ENCODE measurements around the gene ZNF649.
A peak's percentile ranks its signal among the peaks of the same experiment; 100 is the strongest.
"Not testable (repeated sequence)": the region's sequence is repeated elsewhere in the genome, so short reads cannot be mapped to it uniquely, and the experiment has no call there.

ZNF649 gene

DNA sequence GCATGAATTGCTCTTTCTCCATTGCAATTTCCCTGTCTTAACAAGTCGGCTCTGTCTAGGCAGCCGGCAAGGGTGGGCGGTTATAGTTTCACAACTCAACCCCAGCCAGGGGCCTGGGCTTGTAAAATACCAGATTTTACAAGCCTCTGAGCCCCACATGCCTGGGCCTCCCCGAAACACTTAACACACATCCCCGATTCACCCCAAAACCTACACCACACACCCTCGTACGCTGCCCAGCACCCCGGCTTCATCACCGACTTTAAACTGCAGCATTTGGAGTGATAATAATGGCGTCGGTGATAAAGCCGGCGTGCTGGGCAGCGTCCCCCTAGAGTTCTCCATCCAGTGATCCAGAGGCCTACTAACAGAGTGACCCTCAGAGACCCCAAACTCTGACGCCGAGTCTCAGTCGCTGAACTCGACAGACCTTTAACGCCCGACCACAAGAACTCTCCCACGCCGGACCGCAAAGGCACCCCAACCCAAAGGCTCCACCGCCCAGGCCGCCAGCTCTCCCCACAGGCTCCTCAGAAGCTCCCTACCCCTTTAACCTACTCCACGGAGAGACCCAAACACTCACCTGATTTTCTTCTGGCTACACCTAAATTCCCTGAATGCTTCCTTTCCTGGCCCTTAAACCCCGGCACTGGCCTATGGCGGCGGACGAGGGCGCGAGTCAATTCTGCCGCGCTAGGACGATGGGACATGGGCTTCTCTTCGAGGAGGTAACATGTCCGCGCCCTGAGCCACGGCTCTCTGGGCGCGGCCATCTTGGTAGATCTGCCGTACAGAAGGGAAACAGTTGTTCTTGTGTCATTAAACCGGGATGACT is at the start of gene ZNF649:
Gene ZNF649 (minus strand): TSS at position 687 of the 835 bp plus-strand sequence. CDS start 4,910 bp downstream, outside the sequence.
- DNase-seq = no peak

DNA sequence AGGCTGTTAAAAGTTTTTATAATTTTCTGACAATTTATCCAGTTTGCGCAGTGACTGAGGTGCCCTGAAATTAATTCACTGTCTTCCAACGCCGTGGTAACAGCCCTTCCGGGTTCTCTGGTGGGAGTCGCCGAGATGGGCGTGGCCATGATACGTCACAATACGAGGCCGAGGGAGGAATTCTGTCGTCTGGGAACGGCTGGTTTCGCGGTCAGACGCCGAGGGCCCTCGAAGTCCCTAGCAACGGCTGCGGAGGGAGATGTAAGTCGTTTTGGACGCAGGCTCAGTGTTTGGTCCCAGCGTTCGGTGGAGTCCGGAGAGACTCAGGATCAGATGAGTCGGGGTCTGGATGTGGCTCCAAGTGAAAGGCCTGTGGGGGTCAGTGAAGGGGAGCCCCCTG is 44.2 kb upstream of the ZNF649 start:
- DNase-seq = no peak

DNA sequence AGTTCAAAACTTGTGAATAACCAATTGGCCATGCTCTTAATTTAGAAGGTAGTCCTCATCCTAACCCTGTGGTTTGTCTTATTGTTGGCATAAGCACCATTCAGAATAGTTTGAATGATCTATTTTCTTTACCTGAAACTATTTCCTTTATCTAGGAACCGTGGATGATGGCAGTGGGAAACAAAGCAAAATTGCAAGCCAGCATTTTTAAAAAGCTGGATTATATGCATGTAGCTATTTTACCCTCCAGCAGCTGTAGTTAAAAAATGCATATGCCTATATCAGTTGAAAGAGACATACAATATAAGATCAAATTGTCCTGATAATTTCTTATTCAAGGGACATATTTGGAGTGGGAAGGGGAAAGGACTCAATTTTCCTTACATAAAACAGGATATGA is 41.8 kb upstream of the ZNF649 start:
- DNase-seq = no peak

DNA sequence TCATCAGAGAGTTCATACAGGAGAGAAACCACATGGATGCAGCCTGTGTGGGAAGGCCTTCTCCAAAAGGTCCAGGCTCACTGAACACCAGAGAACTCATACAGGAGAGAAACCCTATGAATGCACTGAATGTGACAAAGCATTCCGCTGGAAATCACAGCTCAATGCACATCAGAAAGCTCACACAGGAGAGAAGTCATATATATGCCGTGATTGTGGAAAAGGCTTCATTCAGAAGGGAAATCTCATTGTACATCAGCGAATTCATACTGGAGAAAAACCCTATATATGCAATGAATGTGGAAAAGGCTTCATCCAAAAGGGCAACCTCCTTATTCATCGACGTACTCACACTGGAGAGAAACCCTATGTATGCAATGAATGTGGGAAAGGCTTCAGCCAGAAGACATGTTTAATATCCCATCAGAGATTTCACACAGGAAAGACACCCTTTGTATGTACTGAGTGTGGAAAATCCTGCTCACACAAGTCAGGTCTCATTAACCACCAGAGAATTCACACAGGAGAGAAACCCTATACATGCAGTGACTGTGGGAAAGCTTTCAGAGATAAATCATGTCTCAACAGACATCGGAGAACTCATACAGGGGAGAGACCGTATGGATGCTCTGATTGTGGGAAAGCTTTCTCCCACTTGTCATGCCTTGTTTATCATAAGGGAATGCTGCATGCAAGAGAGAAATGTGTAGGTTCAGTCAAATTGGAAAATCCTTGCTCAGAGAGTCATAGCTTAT is 40.2 kb upstream of the ZNF649 start:
- DNase-seq = no peak

DNA sequence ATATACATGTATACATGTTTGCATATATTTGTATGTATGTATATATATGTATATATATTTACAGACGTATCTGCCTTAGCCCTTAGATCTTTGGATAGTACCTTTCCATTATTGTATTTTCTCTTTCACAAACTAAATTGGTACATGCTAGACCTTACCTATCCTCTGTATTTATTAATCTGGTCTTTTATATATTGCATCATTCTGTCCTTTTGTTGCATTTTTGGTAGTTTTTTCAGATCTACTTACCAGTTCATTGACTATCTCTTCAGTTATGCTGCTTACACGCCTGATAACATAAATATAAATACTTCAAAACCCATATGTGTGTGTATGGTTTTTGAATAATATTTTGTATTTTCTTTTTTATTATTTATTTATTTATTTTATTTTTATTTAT is 34.1 kb upstream of the ZNF649 start:
- DNase-seq = no peak

DNA sequence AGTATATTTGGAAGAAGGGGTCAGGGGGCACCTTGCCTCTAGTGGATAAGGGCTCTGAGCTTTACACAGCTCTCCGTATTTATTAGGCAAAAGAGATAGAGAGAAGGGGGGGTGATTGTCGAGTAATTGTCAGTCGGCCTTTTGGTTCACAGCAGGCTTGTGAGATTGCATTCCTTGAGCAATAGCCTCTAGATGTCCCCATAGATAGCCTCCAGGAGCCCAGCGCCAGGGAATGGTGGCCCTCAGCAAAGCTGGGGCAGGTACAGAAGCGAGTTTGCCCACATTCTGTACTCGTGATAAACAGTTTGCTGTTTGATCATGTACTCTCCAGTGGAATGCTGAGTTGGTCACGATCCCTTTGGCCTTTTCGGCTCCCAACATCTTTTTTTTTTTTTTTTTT is 27.1 kb upstream of the ZNF649 start:
- no peak for DNase-seq

DNA sequence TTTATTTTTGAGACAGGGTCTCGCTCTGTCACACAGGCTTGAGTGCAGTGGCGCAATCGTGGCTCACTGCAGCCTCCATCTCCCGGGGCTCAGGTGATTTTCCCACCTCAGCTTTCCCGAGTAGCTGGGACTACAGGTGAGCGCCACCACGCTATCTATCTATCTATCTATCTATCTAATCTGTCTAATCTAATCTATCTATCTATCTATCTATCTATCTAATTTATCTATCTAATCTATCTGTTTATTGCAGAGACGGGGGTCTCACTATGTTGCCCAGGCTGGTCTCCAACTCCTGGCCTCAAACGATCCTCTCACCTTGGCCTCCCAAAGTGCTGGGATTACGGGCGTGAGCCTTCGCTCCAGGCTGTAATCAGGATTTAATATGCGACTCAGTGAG is 23.0 kb upstream of the ZNF649 start:
- no peak for DNase-seq

DNA sequence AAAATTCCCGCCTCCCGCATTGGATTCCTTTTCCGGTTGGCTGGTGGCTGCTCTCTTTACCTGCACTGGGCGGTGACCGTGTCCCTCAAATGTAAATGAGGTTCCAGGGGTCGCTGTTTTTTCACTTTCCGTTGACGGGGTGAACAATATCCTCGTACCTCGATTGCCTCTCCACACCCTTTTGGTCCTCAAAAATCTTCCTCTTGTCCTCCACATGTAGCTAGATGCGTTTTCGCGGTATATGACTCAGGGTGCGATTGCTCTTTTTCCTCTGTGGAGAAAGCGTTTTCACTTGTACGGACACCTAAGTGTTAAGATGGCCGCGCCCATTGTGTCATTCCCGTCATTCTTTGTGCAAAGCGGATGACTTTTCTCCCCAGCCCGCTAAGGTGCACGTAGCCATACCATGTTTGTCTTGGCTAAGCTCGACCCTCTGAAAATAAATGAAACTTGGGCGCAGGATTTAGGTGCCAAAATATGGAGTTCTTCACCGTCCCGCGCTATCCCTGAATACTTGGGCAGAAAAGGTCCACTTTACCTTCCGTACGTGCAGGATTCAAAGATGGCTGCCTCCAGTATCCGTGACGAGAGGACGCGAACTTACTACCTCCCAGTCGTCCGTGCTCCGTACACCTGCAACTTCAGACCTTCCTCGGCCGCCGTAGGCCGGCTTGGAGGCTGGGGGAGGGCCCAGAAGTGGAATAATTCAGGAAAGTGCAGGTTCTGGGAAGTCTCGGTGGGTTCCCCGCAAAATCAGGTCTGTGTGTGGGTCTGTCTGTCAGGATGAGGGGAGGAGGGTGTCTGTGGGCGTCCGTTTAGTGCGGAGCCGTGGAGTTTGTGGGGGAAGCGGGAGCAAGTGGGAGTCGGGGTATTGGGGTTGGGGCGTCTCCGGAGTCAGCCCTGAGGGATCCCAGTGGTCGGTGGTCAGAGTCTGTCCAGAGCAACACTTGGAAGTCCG is 22.2 kb upstream of the ZNF649 start, which contains the start of gene ZNF613:
Gene ZNF613 (plus strand): TSS at position 689 of the 958 bp plus-strand sequence. CDS start 8,749 bp downstream, outside the sequence.
- DNase-seq = peak; percentile 43

DNA sequence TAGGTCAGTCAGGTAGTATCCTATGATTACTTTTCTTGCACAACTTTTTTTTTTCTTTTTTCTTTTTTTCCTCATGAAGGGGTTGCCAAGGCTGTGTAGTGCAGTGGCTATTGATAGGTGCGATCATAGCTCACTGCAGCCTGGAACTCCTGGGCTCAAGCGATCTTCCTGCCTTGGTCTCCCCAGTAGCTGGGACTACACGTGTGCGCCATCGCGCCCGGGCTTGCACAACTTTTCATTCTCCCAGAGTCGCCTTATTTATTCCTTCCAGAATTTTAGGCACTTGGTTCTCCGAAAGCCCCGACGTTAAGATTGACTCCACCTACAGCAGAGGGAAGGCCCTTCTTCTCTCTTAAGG is 21.6 kb upstream of the ZNF649 start:
- DNase-seq = no peak

DNA sequence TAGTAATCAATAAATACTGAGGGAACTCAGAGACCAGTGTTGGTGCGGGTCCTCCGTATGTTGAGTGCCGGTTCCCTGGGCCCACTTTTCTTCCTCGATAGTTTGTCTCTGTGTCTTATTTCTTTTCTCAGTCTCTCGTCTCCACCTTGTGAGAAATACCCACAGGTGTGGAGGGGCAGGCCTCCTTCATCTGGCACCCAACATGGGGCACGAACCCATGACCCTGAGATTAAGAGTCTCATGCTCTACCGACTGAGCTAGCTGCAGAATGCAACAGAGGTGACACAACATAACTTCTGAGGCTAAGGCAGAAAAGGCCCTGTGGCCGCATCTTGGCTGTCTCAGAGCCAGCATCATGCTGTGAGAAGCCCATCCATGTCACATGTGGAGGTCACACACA is 17.1 kb upstream of the ZNF649 start:
- no peak for DNase-seq

DNA sequence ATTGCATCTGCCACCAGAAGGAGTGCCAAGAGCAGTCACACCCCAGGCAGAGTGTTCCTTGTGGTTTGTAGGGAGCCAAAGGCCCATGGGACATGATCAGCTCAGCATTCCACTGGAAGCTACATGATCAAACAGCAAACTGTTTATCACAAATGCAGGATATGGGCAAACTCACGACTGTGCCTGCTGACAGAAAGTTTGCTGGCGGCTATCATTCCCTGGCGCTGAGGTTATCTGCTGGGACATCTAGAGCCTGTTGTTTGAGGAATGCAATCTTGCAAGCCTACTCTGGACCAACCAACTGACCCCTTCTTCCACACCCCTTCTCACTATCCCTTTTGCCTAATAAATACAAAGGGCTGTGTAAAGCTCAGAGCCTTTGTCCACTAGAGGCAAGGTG is 14.8 kb upstream of the ZNF649 start:
- no peak for DNase-seq

DNA sequence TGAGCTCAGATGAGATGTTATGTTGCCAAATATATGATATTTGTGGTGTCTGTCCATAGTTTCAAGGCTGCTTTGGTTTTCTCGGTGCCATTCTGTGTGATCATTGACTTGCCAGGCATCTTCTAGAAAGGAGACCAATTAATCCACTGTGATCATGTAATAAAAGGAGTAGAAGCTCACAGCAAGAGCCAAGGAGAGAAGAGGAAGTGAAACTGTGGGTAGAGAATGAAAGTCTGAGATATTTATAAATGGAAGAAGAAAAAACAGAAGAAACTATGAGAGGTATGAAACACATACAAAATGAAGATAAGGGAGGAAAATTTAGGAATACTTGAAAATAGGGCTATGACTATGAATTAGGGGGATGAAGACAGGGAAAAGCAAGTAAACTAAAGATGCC is 11.3 kb upstream of the ZNF649 start:
- no peak for DNase-seq

DNA sequence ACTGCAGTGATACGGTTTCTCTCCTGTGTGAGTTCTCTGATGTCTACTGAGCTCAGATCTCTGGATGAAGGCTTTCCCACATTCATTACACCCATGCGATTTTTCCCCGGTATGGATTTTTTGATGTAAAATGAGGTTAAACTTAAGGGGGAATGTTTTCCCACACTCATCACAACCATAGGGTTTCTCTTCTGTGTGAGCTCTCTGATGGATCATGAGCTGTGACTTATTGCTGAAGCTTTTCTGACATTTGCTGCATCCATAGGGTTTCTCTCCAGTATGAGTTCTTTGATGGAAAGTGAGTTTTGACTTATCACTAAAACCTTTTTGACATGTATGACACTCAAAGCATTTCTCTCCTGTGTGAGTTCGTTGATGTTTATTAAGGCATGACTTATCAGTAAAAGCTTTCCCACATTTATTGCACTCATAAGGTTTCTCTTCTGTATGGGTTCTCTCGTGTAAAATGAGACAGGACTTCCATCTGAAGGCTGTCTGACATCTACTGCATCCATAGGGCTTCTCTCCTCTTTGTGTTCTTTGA is 10.6 kb upstream of the ZNF649 start:
- DNase-seq = no peak

DNA sequence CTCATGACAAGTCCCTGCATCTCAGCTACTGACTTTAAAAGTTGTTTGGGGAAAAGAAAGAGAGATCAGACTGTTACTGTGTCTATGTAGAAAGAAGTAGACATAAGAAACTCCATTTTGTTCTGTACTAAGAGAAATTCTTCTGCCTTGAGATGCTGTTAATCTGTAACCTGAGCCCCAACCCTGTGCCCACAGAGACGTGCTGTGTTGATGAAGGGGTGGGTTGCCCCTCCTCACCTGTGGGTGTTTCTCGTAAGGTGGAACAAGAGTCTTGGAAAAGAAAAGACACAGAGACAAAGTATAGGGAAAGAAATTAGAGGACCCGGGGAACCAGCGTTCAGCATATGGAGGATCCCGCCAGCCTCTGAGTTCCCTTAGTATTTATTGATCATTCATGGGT is 3.2 kb upstream of the ZNF649 start:
- DNase-seq = not testable (repeated sequence)

DNA sequence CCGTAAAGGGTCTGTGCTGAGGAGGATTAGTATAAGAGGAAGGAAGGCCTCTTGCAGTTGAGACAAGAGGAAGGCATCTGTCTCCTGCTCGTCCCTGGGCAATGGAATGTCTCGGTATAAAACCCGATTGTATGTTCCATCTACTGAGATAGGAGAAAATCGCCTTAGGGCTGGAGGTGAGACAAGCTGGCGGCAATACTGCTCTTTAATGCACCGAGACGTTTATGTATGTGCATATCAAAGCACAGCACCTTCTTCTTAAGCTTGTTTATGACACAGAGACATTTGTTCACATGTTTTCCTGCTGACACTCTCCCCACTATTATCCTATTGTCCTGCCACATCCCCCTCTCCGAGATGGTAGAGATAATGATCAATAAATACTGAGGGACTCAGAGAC is 1.3 kb upstream of the ZNF649 start:
- not testable (repeated sequence) for DNase-seq

DNA sequence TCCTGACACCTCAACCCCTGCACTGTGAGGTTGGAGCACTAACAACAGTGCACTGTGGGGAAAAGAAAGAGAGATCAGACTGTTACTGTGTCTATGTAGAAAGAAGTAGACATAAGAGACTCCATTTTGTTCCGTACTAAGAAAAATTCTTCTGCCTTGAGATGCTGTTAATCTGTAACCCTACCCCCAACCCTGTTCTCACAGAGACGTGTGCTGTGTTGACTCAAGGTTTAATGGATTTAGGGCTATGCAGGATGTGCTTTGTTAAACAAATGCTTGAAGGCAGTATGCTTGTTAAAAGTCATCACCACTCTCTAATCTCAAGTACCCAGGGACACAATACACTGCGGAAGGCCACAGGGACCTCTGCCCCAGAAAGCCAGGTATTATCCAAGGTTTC is 822 bp upstream of the ZNF649 start:
- not testable (repeated sequence) for DNase-seq

DNA sequence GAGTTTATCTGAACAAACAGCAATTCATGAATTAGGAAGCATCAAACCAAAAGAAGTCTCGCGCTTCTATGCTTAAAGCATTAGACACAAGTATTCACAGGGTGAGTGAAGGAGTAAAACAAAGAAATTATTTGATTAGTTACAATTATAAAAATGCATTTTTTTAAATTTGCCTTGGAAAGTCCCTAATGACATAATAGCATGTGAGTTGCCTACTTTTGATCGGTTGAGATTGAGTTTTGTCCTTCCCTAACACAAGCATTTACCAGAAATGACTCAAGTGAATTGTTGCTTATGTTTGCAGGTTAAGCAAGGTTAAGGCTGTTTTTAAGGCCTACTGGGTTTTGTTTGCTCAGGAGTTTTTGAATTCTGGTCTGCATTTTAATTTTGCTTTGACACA is 389 bp upstream of the ZNF649 start:
- no peak for DNase-seq

DNA sequence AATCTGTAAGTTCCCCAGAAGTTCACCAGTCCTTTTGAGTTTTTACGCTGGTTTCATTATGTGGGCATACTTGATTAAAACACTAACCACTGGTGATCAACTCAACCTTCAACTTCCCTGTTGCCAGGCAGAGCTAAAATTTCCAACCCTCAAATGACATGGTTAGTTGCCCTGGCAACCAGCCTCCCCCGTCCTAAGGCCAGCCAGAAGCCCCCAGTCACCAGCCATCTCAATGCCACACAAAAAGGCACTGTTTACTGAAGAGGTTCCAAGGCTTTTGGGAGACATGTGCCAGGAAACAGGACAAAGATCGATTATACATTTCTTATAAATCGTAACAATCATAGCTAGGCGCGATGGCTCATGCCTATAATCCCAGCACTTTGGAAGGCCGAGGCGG is 1.6 kb downstream of the ZNF649 start:
- no peak for DNase-seq

DNA sequence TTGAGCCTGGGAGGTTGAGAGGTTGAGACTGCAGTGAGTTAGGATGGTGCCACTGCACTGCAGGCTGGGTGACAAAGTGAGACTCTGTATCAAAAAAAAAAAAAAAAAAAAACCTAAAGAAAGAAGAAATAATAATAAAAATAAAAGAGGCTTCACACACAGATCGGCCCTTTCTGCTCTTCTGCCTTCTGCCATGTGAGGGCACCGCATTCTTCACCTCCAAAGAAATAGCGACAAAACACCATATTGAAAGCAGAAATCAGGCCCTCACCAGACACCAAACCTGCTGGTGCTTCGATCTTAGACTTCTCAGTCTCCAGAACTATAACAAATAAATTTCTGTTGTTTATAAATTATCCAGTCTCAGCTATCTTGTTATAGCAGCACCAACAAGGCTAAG is 3.0 kb downstream of the ZNF649 start:
- no peak for DNase-seq

DNA sequence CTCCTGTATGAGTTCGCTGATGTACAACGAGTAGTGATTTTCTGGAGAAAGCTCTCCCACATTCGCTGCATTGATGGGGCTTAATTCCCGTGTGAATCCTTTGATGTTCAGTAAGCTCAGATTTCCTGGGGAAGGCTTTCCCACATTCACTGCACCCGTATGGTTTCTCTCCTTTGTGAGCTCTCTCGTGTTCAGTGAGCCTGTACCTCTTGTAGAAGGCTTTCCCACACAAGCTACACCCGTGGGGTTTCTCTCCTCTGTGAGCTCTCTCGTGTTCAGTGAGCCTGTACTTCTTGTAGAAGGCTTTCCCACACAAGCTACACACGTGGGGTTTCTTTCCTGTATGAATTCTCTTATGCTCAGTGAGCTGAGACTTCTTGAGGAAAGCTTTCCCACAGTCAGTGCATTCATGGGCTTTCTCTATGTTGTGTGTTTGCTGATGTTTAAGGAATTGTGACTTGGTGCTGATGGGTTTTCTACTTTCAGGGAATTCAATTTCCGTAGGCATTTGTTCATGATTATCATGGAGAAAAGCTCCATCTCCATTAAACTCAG is 13.5 kb downstream of the ZNF649 start:
- no peak for DNase-seq

DNA sequence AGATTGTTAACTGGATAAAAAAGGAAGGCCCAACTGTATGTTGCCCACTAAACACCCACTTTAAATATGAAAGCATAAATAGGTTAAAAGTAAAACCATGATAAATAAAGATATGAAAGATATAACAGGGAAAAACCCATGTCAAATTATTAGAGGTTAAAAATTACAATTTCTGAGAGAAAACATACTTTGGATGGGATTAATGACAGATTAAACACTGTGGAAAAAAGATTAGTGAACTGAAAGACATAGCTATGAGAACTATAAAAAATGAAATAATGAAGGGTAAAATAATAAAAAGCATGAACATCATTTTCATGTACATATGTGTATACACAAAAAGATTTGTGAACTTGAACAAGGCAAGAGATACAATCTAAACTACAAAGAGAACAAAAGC is 14.9 kb downstream of the ZNF649 start:
- DNase-seq = no peak

All from cortex of kidney (tissue), 1 donor.